Measurements from ENCODE around the gene MMP20.

The MMP20 gene

GRCh38 chr11:102620818-102621561, 4.1 kb downstream of the MMP20 start:
- no peak for DNase-seq

- no peak for DNase-seq
Measured at GRCh38 chr11:102620179-102620578, 5.0 kb downstream of the MMP20 start.

- DNase-seq = no peak
Measured at GRCh38 chr11:102617466-102618008, 7.6 kb downstream of the MMP20 start.

- no peak for DNase-seq
Measured at GRCh38 chr11:102615894-102616432, 9.2 kb downstream of the MMP20 start.

GRCh38 chr11:102615077-102615893, 9.8 kb downstream of the MMP20 start:
- DNase-seq = no peak

- DNase-seq = no peak
Measured at GRCh38 chr11:102614485-102614884, 10.6 kb downstream of the MMP20 start.

DNA sequence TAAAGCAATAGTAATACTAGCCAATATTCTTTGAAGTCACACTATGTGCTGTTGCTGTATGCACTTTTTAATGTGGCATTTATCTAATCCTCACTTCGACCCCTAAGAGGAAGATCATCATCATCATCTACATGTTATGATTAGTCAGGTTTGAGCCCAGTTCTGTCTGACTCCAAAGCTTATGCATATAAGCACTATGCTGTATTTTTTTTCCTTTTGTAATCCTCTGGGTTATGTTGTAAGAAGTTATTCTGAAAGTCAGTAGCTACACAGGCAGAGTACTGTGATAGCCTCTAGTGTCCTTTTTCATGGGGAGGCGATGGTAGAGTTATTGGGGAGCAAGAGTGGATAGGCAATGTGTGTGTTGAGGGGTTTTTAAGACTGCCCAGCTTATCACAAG, 11.1 kb downstream of the MMP20 start:
- peak in 1 of 2 donors; percentile 55 for DNase-seq

DNA sequence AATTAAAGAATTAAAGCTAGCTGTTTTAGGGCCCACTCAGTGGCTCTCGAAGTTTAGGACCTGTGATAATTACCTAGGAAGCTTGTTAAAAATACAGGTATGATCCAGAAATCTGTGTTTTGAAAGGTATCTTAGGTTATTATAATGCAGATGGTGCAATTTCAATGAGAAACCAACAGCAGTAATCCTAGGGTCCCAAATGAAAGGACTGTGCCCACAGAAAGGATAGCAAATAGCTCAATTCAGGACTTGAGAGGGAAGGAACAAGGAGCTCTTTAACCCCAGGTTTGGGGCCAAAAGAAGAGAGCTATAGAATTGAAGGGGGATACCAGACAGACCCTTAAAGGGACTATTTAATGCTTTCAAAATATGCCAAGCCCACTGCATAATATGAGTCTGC, 11.7 kb downstream of the MMP20 start:
- no peak for DNase-seq

- DNase-seq = no peak
Measured at GRCh38 chr11:102611291-102611690, 13.8 kb downstream of the MMP20 start.

- DNase-seq = peak; percentile 33 to 55
Measured at GRCh38 chr11:102610200-102610599, 14.9 kb downstream of the MMP20 start.

GRCh38 chr11:102608699-102609098, 16.4 kb downstream of the MMP20 start:
- no peak for DNase-seq

GRCh38 chr11:102604875-102605274, 20.3 kb downstream of the MMP20 start:
- DNase-seq = no peak

DNA sequence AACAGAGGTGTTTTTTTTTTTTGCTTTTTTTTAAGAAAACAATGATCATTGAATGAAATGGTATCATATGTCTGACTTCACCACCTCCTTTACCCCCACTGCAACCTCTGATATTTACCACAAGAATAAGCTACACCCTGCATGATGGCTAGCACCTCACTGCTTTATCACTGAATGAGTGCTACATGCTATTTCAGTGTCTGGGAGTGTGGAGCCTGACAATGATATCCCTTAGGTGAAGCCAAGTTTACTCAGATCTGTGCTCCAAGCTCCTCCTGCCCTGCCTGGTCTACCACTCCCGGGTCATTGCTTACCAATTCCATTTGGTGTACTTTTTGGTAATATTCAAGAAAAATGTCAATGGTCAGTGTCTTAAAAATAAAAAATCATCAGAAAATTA, 21.1 kb downstream of the MMP20 start:
- no peak for DNase-seq

DNA sequence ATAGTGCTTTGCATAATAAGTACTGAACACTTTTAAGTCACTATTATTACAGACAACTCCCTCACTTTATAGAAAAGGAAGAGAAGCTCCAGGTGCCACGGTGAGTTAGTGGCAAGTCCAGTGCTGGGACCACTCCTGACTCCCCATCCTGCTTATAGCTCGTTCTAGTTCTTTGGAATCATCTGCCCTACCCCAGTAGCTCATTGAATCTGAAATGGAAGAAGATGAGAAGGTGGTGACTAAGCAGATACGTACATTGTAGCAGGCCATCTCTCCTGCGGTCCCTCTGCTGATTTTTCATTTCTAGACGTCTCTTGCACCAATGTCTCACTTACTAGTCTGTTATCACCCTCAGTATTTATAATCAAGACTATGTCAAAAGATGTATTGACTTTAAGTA, 21.6 kb downstream of the MMP20 start:
- DNase-seq = no peak

GRCh38 chr11:102603091-102603490, 22.0 kb downstream of the MMP20 start:
- peak; percentile 62 to 94 for DNase-seq

GRCh38 chr11:102600666-102601065, 24.5 kb downstream of the MMP20 start:
- no peak for DNase-seq

DNA sequence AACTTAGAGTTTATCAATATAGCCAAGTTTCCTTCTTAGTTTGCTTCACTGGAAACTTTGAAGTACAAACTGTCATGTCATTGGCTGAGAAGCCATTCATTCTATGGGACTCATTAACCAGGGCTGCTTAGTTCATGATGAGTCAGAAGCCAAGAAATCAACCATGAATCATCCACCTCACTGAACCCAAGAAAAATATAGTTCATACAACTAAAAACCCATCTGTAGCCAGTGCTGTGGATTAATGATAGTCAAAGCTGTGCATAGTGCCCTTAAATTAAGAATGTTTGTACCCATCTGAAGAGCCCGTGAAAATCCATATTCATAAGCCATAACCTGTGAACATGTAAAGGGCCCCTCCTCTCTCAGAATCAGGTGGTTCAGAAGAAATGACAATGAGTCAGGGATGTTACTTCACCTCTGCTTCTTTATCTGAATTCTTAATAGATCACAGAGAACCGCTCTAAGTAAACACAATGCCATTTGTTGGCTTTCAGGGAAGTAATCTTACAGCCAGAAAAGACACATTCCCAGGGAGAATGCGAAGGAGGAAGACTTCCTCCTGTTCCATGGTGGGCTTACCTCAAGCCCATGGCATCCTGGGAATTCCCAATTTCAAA, 25.4 kb downstream of the MMP20 start:
- DNase-seq = peak; percentile 77 to 93

DNA sequence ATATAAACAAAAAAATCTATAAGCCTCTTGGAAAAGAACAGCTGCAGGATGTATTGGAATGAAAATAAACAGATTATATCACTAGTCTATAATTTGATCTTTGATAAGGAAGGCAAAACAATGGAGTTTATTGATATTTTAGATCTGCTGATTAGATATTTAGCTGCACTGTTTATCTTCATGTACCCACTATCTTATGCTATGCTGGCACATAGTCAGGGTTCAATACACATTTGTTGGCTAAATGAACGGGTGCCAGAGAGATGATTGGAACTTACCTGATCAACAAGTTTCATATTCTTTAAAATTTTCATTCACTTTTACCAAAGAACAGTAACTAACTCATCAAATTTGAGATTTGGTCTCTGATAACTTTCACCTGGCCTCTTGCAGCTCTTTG, 26.9 kb downstream of the MMP20 start:
- no peak for DNase-seq

DNA sequence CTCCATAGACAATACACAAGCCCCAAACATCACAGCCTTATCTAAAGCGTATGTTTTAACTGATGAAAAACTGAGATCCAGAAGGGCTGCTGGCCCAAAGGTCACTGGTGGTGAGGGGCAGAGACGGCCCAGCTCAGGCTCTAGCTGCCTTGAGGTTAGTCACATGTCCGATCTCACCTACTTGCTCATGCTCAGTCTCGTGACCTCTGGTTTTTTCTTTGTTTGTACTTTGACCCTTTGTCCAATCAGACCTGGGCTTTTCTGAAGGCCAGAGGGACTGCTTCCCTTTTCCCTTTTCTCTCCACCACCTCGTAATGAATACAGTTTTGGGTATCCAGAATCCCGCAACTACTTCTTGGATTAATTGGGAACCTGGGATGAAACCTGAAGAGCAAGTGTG, 28.6 kb downstream of the MMP20 start:
- no peak for DNase-seq

GRCh38 chr11:102592634-102593581, 32.2 kb downstream of the MMP20 start:
- peak; percentile 53 to 65 for DNase-seq

DNA sequence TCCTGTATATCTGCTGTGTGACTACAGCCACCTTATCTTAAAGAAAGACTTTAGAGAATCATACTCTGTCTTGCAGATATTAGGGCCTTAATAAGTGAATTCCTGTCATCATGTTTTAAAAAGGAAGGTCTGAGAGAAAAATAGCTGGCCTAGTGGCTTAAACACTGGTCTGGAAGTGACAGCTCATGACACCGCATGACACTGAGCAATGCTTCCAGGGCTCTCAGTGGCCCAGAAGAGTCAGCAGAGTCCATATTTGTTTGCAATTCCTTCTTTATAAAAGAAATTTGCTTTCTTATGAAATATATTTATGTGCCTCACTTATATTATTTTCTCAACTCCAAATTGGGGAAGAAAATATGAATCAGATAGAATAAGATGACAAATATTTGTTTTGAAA, 33.0 kb downstream of the MMP20 start:
- peak in 1 of 2 donors; percentile 78 for DNase-seq

DNA sequence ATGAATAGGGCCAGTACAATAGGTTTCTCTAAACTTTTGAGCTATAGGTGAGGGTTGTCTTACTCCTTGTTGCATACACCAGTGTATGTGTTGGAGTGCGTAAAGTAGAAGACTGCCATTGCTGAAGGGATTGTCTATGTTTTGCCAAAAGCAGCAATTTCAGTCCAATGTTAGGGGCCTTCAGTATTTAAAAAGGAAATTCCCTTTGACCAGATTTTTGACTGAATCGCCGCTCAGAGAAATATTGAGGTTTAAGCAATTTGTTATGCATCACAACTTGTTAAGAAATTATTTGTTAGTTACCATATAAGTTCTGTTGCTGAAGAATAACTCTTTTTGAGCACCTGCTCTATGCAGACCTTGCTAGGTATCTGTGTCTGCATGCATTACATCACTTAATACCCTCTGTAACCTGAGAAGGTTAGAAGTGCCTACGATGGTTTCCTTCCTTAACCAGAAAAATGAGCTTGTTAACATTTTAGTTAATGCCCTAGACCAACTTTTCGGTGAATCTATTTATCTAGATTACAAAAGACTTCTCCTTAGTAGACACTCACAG, 33.9 kb downstream of the MMP20 start:
- DNase-seq = no peak
